ENCODE results near the gene ABI3BP. TPM values are rescaled to one million over a fixed set of nuclear protein-coding genes. Genes with fewer than 3 reads are reported as not detected.
A peak's percentile ranks its signal among the peaks of the same experiment; 100 is the strongest.

Gene ABI3BP
- polyA plus RNA-seq, 1 of the 3 experiments (the other 2 are of a cell fraction), result 8.4 TPM

GRCh38 chr3:100875239-100875638 lies 118.0 kb downstream of the ABI3BP start:
- peak; percentile 4 for DNase-seq
- ChIA-PET POLR2A (no interaction called here), CTCF (no interaction called here)
- no peaks in the 10 kb centered on the region for H4K20me1 ChIP-seq (ENCODE audit: insufficient read depth)
- no peaks in the 10 kb centered on the region for H3K27me3 ChIP-seq (ENCODE audit: insufficient read depth)
- H3K9me2 ChIP-seq, result no peaks in the 10 kb centered on the region
- H3F3A ChIP-seq (replicated peaks; ENCODE audit: insufficient read depth), result peaks cover 11% of the 10 kb centered on the region
- H3K27ac ChIP-seq (ENCODE audit: low read depth in 2 of 2, low read length in 1 of 2), result 0 out of 4 replicates have a peak overlapping the region, but pooled peaks of 1 of the 2 experiments have one; percentile 5
- peaks cover 0 to 12% of the 10 kb centered on the region in 2 experiments; a peak in 2 of 4 replicates for H3K4me1 ChIP-seq (ENCODE audit: control insufficient read depth in 1 of 2, insufficient read depth in 2 of 2, low read depth in 1 of 2, low read length in 1 of 2)
- H3K36me3 ChIP-seq (replicated peaks in 1 of 2; ENCODE audit: control insufficient read depth in 1 of 2, insufficient read depth in 2 of 2, low read length in 1 of 2), result no peaks in the 10 kb centered on the region
- peak overlapping the region; percentile 15; the same call in 1 of the 2 replicates for H2AFZ ChIP-seq (ENCODE audit: low read depth)
- no peak overlapping the region for H3K9ac ChIP-seq
- H3K4me3 ChIP-seq (ENCODE audit: low read depth in 2 of 2, low read length in 1 of 2), result no peak overlapping the region
- no peaks in the 10 kb centered on the region for H3K79me2 ChIP-seq (ENCODE audit: insufficient read depth)
- WGBS (ENCODE audit: low lambda C conversion rate), result 15% methylated on average over 5 of the region's 5 CpGs
- H3K9me3 ChIP-seq, result no peaks in the 10 kb centered on the region
- TF ChIP-seq TAF1 (IDR thresholded peaks at IDR 0.05; ENCODE audit: borderline replicate concordance, low read depth, low read length), result no peak
- no peak for TF ChIP-seq JUND (IDR thresholded peaks at IDR 0.05)
- peak; percentile 40; the same call in 1 of the 2 replicates for TF ChIP-seq MAX (IDR thresholded peaks at IDR 0.05; ENCODE audit: low read depth)
- peak; percentile 53; the same call in 1 of the 2 replicates for TF ChIP-seq TCF12 (IDR thresholded peaks at IDR 0.05)
- TF ChIP-seq YY1 (IDR thresholded peaks at IDR 0.05; ENCODE audit: low read depth), result no peak
- TF ChIP-seq NFIC (IDR thresholded peaks at IDR 0.05; ENCODE audit: borderline replicate concordance), result peak; percentile 84
- no peak for TF ChIP-seq MEF2A (IDR thresholded peaks at IDR 0.05; ENCODE audit: borderline replicate concordance, low read depth)
- TF ChIP-seq EP300 (IDR thresholded peaks at IDR 0.05; ENCODE audit: borderline replicate concordance in 1 of 2, low read depth in 1 of 2, low read length in 1 of 2), result 0 out of 4 replicates have a peak, but pooled peaks of 1 of the 2 experiments have one; percentile 7
- peak; percentile 11; the same call in 1 of the 2 replicates for TF ChIP-seq PBX3 (IDR thresholded peaks at IDR 0.05)
- peak overlapping the region; percentile 41 for H3K4me2 ChIP-seq

GRCh38 chr3:100873611-100874010 lies 119.6 kb downstream of the ABI3BP start:
- Histone ChIP-seq H3K4me1 (ENCODE audit: control insufficient read depth in 1 of 2, insufficient read depth in 2 of 2, low read depth in 1 of 2, low read length in 1 of 2) (peaks cover 0 to 4% of the 10 kb centered on the region in 2 experiments; a peak in 1 of 4 replicates), H2AFZ (ENCODE audit: low read depth) (no peak overlapping the region), H3K9me2 (no peaks in the 10 kb centered on the region), H3K9ac (no peak overlapping the region), H3K9me3 (no peaks in the 10 kb centered on the region), H3K79me2 (ENCODE audit: insufficient read depth) (no peaks in the 10 kb centered on the region), H3K27me3 (ENCODE audit: insufficient read depth) (no peaks in the 10 kb centered on the region), H3K4me3 (ENCODE audit: low read depth in 2 of 2, low read length in 1 of 2) (no peak overlapping the region), H4K20me1 (ENCODE audit: insufficient read depth) (no peaks in the 10 kb centered on the region), H3K4me2 (no peak overlapping the region), H3K27ac (ENCODE audit: low read depth in 2 of 2, low read length in 1 of 2) (no peak overlapping the region), H3F3A (replicated peaks; ENCODE audit: insufficient read depth) (peaks cover 11% of the 10 kb centered on the region), H3K36me3 (replicated peaks in 1 of 2; ENCODE audit: control insufficient read depth in 1 of 2, insufficient read depth in 2 of 2, low read length in 1 of 2) (no peaks in the 10 kb centered on the region)
- no peak for TF ChIP-seq MXI1 (IDR thresholded peaks at IDR 0.05; ENCODE audit: low read depth, low read length)
- TF ChIP-seq POLR2AphosphoS5 (IDR thresholded peaks at IDR 0.05; ENCODE audit: low read depth, low read length), result no peak
- no peak for TF ChIP-seq ZBTB33 (IDR thresholded peaks at IDR 0.05; ENCODE audit: borderline replicate concordance, low read depth)
- no peak for TF ChIP-seq TCF12 (IDR thresholded peaks at IDR 0.05)
- TF ChIP-seq YY1 (IDR thresholded peaks at IDR 0.05; ENCODE audit: low read depth), result no peak
- TF ChIP-seq NRF1 (IDR thresholded peaks at IDR 0.05; ENCODE audit: low read depth, low read length), result no peak
- no peak for TF ChIP-seq EZH2phosphoT487 (IDR thresholded peaks at IDR 0.05; ENCODE audit: borderline replicate concordance, low read depth)
- no peak for TF ChIP-seq MAX (IDR thresholded peaks at IDR 0.05; ENCODE audit: low read depth)
- no peak for TF ChIP-seq GABPA (IDR thresholded peaks at IDR 0.05; ENCODE audit: low read depth)
- no peak for TF ChIP-seq FOXJ3 (CRISPR knock-in tag; IDR thresholded peaks at IDR 0.05)
- no peak for TF ChIP-seq SMC3 (IDR thresholded peaks at IDR 0.05; ENCODE audit: low read depth, low read length)
- no peak for TF ChIP-seq ELF1 (IDR thresholded peaks at IDR 0.05)
- no peak for TF ChIP-seq NFIC (IDR thresholded peaks at IDR 0.05; ENCODE audit: borderline replicate concordance)
- no peak for DNase-seq
- CTCF ChIA-PET, result interaction anchor here (1.0 kb wide), 1 partner anchor 9 kb away, joined by 3 read pairs; no protein-coding TSS in a partner anchor
- POLR2A ChIA-PET, result no interaction called here
- 83% methylated on average over 3 of the region's 3 CpGs for WGBS (ENCODE audit: low lambda C conversion rate)
